GM21825 (cell line): ENCODE data around the gene CNOT4.

Experiments
- ATAC-seq: cut with Tn5 transposase; IDR thresholded peaks from one replicate; pipeline ENCODE4 v1.9.1; 2021; ENCODE audit warnings: mild to moderate bottlenecking, moderate library complexity; ENCODE audit not compliant: unreplicated experiment

Gene CNOT4

DNA sequence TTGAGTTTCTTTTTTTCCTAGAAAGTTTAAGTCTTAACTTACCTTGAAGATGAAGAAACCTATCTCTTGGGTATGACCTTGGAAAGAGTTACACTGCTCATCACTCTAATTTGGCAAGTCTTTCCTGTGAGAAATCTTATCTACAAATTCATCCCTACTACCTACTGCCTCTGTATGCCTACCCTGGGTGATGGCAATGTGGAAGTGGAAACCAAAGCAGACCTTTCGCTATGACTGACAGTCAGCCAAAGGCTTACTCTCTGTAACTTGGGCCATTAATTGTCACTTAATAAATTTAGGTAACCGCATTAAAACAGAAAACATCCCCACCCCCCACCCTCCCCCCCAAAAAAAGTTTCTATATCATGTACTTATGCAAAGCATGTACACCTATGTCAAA lies 103.9 kb downstream of the CNOT4 start:
- no peak for ATAC-seq

DNA sequence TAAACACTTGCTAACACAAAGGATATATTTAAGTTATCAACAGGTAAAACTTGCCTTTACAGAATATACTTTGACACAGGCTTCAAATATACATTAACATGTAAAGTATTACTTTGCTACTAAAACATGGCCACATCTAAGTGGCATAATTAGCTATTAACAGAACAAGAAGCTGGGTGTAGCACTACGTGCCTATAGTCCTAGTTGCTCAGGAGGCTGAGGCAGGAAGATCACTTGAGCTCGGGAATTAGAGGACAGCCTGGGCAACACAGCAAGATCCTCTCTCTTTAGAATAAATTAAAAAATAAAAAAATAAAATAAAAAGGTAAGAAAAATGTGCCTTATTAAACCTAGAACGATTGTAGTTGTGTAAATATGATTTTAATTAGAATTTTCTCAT lies 106.6 kb downstream of the CNOT4 start:
- ATAC-seq, result no peak

DNA sequence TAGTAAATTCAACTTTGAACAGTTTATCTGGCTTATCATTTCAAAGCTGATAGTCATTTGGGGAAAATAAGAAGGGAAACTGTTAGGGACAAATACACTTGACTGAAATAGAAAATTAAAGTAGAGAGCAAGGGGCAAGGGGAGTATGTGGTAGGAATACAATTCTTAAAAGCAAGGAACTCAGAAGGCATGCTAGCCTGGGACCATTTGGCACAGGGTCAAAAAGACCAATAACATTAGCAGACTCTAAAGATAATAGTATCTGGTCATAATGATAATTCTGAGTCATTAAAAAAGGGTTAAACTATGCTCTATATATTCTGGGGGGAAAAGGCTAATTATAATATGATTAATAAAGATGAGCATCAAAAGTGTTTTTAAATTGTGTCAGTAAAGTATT lies 112.2 kb downstream of the CNOT4 start:
- no peak for ATAC-seq

DNA sequence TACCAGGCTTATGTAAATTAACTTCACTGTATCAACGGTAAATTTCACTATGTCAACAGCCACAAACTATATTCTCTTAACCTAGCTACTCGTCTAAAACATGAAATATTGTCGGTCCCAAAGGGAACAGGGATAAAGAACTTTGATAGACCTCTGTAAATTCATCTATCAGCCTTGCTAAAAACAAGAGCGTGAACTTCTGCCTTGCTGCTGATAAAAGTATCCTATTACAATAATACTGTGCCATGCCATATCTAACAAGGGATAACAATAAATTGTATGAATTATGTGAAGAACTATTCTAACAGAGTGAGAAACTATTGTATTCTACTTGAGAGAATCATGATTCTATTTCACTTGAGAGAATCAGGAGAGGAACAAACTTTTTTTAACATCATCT lies 117.2 kb downstream of the CNOT4 start:
- no peak for ATAC-seq

DNA sequence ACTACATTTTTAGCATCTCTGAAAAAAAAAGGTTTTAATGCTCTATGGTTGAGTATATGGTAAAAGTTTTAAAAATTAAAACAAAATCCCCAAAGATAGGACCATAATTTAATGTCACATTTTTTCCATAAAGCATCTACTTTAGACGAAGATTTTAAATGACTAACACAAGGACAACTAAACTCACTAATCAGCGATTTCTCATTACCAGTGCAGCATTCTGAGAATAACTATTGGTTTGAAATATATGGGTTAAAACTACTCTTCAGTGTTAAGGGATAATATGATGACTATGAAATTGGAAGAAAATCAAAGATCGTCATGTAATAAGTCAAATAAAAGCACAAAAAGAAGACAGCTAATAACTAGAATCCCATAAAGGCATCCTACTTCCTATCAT lies 118.4 kb downstream of the CNOT4 start:
- no peak for ATAC-seq

DNA sequence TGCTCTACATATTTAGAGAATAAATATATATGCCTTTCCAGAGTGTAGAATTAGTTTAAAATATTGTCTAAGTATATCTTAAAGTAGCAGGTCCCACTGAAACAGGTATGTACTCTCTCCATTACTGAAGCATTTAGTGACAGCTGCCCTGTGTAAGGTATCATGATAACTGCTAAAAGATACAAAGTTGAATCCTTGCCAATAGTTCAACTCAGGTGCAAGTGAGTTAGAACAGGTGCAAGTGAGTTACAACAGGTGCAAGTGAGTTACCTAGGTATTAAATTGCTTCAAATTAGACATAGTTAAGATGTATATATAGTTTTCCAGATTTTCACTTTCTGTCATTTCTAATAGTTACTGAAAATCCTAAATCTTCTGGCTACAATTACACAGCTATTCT lies 119.1 kb downstream of the CNOT4 start:
- ATAC-seq, result no peak

DNA sequence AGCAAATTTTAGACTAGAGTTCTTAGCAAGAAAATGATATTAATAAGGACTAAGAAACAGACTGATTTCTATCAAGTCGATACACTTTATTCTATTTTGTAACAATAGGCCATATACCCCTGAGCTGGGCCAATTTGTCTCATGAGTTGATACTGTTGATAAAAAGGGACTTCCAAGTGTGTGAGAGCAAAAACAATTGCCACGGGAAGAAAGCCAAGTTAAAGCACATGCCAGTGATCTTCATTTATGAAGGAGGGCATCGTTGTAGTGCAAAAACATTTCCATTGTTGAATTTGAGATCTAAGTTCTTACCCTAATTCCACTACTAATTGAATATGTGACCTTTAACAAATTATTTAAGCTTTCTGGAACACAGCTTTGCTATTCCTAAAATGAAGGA lies 119.9 kb downstream of the CNOT4 start:
- no peak for ATAC-seq

DNA sequence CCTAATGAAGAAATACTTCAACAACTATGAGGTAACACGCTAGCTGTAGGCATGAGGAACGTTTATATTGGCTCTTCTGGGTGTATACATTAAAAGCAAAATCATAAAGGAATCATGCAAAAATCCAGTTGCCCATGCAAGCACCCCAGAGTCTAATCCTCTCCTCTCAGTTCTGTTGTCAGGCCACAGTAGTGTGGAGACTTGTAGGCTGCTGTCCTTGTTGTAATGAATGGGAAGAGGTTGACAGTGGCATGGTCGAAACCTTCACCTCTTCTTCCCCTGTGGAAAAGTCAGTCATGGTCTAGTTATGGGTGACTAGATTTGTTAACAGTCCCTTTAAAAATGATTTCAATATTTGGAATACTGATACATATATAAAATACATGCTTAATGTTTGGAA lies 121.3 kb downstream of the CNOT4 start:
- ATAC-seq, result no peak

DNA sequence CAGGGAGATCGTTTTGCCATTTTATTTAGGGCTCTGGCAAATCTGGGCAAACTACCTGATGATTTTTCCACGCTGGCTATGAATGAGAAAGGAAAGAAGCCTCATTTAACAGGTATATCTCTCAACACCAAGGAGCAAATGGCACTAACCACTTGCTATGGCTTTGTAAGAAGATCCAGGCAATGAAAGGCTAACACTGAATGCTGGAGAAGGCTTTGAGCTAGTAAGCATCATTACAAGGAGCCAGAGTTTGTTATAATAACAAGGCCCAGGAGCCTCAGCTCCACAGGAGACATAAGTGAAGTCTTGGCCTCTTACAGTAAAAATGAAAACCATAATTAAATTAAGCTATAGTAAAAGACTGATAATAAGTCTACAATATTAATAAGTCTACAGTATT lies 123.1 kb downstream of the CNOT4 start:
- ATAC-seq, result no peak

DNA sequence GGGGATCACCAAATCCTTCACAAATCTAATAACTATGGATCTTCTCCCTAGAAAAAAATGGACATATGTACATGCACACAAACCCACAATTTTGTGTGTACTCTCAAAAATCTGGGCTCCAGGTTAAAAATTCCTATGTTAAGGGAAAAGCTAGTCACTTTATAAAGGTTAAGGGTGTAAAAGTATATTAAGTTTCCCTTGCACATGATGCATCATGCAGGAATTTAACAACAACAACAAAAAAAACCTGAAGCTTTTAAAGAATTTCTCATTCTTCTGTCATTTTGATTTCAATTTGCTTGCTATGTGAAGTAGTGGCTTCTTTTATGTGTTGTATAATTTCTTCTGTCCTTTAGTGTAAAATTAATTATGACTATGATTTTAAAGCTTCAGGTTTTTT lies 123.7 kb downstream of the CNOT4 start:
- ATAC-seq, result no peak

DNA sequence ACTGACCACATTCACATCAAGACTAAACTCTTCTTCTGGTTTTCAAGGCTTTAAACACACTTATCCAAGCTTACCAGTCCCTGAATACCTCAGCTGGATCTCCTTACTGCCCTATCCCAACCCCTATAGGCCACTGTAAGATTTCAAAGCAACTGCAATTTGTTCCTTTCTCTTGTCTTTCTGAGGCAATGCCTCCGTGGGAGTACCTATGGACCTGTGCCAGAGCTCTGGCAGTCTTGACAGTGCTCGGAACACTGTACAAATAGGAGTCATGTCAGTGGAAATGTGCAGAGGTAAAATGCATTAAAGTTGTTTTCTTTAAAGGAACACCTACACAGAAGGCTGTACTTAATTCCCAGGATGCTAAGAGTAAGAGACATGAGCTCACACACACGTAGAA lies 124.7 kb downstream of the CNOT4 start:
- no peak for ATAC-seq

DNA sequence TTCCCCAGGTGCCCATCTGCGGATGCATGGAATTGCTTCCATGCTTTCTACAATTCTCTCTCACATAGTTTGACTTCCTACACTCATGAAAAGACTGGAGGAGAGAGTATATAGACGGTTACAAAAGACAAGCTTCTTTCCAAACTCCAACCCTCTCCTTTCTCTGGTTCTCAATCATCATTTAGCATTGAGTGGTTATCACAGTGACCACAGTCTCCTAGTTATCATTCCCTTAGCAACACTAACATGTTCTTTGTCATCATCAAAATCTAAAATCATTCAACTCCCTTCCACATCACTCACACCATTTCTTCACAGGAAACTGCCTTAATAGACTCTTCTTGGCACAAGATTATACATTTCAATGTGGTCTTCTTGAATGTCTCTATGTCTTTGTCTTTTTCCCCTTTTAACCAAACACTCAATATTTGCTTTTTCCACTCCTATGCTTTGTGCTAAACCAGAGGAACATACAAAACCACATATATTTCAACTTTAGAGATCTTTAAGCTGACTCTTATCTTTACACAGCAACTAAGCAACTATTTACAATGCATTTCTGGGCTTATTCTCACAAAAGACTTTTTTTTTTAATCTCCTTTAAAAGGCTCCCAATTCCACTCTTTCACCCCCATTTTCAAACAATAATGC lies 126.3 kb downstream of the CNOT4 start:
- ATAC-seq, result no peak

DNA sequence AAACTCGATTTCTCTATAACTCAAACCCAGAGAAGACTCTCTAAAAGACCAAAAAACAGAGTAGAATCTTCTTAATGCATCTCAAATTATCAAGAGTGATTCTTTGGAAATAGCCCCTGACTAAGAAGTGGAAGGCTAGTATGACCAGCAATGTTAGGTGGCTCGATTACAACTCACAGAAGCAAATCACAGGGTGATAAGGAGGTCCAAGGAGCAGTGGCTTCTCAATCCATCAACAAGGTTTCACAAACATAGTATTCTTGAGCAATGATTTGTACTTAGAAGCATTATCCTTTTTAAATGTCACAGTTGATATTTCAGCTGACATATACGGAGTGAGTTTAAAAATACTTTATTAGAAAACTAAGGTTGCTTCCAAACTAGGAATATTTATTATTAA lies 127.7 kb downstream of the CNOT4 start:
- no peak for ATAC-seq

DNA sequence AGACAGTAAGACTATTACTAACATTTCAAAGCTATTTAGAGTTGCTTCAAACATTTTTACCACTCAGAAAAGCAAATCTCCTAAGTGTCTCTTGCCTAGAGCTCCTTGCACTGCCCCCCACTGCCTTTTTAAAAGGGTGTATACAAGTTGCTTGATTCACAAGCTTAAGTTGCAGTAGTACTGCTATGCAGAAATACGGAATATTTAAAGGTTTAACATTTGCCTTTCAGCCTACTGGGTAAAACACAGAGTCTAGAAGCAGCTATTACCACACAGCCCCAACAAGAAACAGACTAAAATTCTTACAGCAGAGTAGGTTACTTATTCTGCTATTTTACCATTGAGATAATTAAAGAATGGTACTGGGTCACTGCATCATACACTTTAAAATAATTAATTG lies 128.5 kb downstream of the CNOT4 start:
- no peak for ATAC-seq

DNA sequence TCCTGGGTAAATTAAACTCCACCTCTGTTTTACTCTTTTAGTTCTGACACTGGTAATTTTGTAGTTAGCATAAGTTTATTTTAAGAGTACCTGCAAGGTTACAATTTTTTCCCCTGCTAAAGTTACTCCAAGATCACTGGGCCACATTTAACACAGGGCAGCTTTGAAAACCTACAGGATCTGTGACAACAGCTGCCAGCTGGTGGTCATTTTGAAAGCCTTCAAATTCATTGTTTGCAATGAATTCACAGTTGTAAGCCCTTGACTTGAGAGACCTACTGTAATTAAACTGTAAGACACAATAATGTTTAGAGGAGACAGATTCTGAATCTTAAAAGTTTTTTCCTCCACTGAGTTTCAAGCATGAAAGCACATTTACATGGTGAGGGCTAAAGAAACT lies 129.6 kb downstream of the CNOT4 start:
- ATAC-seq, result no peak

DNA sequence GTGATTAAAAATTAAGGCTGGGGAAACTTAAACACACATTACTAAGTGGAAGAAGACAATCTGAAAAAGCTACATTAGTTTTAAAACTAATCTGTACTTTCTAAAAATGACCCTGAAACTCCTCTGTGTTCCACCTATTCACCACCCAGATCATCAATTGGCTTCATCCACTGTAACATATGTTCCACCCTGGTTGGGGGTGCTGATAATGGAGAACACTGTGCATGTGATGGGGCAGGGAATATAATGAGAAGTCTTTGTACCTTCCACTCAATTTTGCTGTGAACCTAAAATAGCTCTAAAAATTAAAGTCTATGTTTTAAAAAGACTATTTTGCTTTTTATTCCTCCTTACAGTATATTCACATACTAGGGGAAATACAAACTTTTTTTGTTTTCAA lies 132.7 kb downstream of the CNOT4 start:
- ATAC-seq, result no peak

DNA sequence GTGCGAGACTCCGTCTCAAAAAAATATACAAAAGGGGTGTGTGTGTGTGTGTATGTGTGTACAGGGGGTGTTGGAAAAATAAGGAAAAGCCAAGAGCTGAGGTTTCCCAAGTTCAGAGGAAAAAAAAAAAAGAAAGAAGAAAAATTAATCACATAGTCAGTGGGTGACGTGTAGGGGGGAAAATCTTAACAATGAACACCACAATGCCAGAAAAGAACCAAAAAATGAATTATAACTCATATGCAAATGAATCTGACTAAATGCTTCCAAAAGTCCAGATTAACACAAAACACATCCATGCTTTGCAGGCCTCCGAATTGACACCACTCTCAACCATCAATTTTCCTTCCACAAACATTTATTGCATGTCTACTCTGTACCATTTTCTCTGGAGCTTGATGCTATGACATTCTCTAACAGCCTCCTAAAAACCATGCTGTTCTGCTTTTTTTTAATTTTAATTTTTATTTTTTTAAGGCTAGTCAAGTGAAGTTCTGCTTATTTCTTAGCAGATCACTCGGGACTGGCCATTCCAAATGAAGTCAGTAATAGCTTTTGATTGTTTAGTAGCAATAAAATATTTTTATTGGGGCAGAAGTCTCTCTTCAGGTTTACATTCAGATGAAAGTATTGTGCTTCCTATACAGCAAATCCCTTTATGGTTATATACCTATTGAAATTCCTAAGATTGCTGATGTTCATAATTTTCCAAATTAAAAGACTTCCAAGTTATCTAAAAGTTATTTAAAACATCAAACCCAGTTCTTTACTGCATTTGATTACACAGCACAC lies 133.8 kb downstream of the CNOT4 start:
- ATAC-seq, result no peak

DNA sequence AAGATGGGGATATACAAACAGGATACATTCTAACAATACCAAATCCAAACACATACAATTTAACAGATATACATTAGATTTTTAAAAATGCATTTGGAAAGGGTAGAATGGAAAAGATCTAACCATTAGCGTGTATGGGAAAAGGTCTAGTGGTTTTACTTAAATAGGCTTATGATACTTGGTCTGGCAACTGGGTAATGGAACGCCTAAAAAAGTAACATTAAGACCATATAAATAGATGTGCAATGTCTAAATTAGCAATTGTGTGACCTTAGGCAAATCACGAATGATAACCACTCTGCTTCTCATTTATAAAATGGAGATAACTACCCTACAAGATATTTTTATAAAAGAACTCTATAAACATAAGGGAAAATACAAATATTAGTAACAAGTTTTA lies 135.2 kb downstream of the CNOT4 start:
- no peak for ATAC-seq

DNA sequence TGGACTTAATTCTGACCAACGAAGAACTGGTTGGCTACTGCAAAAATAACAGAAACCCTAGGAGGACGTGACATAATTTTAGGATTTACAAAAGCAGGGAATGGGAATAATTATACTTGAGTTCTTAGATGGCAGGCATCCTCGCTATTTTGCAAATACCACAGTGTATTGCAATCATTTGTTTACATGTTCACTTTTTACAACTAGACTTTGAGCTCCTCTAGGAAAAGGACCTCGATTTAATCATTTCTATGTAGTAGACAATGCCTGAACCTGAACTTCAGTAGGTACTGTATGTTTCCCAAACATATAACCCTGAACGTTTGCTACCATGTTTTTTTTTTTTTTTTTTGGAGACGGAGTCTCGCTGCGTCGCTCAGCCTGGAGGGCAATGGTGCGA lies 137.7 kb downstream of the CNOT4 start:
- no peak for ATAC-seq

DNA sequence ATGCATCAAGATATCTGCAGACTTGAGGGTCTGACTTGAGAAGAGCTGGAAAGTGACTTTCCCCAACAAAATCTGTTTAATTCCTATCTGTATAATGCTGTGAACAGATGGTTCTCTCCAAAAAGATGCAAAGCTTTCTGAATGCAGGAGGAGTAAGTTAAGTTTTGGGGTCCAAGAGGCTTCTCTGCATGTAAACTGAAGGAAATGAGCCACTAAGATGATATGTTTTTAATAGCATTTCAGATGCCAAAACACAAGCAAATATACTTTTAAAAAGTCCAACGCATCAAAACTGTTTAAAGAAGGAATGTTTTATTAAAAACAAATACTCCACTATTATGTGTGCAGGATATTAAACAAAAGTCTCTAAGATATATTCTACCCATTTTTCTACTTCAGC lies 139.2 kb downstream of the CNOT4 start:
- ATAC-seq, result no peak

DNA sequence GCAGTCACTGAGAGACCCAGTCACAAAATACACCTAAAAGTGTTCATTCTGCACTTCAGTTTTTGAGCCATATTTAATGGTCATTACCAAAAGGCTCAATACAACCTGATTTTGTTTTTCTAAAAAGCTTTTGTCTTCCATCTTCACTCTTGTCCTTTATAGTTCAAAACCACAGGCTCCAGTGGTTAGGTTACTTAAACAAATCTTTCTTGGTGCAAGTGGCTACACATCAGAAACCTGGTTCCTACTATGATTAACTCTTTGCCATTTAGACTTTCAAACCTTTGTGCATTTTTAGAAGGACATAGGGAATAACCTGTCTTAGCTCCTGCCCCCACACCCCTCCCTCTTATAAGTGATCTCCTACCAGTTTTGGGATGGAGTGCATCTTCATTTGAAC lies 140.5 kb downstream of the CNOT4 start:
- ATAC-seq, result no peak

DNA sequence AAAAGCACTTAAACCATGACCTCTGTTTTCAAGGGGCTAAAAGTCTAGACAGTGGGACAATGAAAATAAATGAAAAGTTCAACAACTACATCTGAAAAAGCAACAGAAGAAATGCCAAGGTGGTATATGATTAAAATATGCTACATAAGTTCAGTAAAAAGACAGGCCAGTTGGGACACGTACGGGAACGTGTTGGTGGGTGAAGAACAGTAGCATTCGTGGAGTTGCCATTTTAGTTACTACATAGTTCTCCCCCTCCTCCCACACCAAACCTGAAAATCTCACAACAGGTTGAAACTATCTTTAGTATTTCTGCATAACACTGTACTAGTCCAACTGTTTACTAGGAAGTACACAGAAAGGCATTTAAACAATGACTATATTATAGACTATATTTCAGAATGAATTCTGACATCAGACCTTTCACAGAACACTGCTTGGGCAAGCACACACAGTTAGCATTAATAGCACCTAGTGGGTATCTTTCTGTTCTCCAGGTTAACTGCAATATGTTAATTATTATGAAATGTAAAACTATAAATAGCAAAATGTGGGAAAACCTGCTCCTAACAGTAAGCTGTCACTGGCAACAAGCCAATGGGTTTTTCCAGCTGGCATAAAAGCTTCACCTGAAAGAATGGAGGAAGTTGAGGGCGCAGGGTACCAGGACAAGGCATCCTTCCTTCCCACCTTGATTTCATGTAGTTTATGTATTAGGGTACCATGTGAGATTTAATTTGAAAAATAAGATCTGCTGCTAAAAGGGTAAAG lies 141.3 kb downstream of the CNOT4 start:
- ATAC-seq, result no peak
